Fibroblast of villous mesenchyme (primary cell): Measurements from ENCODE around the gene TTC13. TPM values are rescaled to one million over a fixed set of nuclear protein-coding genes. Genes with fewer than 3 reads are reported as not detected.
A peak's percentile ranks its signal among the peaks of the same experiment; 100 is the strongest.
"Not testable (repeated sequence)": the region's sequence is repeated elsewhere in the genome, so short reads cannot be mapped to it uniquely, and the experiment has no call there.

Source experiments
- DNase-seq: peaks from one replicate; pipeline ENCODE4 v3.0.0-alpha.2; 2010; ENCODE audit warnings: low read depth
- H3K4me3 ChIP-seq: 2 replicates; pipeline ENCODE4 v1.5.1; 2011; ENCODE audit warnings: low read depth, mild to moderate bottlenecking, low read length
- CTCF ChIP-seq: IDR thresholded peaks from 2 replicates; pipeline ENCODE4 v1.5.1; 2012; ENCODE audit warnings: low read depth, mild to moderate bottlenecking, low read length; ENCODE audit not compliant: insufficient read depth
- total RNA-seq: library from RNA; depleted of rRNA; stranded (reverse); fragments of >200 nt; gene quantifications from 2 replicates; pipeline ENCODE4 v1.2.3, GENCODE V29; 2012

TTC13 gene
- 15.8 and 18.6 TPM in 2 replicates for total RNA-seq

DNA sequence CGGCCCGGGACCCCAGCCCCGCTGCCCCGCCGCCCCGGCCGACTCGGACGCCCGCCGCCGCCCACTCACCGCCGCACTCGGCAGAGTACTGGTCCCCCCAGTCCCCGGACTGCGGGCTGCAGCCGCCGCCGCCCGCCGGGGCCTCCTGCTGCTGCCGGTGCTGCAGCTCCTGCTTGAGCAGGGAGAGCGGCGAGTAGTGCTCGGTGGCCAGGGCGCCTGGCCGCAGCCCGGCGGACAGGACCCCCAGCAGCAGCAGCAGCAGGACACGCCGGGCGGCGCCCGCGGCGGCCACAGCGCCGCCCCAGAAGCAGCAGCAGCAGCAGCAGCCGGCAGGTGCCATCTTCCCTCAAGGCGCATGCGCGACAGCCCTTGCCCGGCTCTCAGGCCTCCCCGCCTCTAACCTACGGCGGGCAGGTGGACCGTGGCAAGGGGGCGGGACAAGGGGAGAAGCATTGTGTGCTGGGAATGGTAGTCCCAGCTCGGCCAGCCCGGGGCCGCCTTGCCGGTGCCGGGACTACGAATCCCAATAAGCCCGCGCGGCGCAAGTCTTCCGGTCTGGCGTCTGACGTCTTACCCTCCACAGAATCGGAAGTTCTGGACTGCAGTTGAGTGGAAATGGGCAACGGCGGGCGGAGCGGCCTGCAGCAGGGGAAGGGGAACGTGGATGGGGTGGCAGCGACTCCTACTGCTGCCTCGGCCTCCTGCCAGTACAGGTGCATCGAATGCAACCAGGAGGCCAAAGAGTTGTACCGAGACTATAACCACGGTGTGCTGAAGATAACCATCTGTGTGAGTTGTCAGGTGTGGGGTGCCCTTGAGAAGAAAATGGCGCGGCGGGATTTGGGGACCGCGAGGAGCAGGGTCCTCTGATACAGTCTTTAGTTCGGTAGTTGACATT is at the start of gene TTC13, which contains the start of gene ARV1:
TTC13 (minus strand) TSS at position 371 of the 898 bp plus-strand sequence; CDS start at position 340, 31 bp downstream.
ARV1 (plus strand) TSS at position 604 of the 898 bp plus-strand sequence; CDS start at position 616, 12 bp downstream.
- peak within 1 kb of the TSS; percentile 94 for H3K4me3 ChIP-seq
- peak; percentile 99 for DNase-seq
- TF ChIP-seq CTCF = no peak

DNA sequence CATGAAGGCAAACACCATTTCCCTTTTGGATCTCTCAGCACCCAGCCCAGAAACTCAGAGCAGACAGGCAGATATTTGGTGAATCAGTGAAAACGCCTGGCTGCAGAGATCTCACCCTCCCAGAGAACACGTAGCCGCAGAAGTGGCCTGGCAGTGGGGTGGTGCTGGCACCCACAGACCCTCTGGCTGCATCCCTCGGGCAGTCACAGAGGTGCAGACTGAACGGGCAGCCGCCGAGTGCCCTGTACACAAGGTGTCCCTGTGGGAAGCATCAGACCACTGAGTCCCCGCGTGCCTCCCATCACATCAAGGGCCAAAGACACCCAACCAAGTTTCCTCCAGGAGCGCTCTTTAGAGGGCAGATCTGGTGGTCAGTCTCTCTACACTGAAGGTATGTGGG is 49.3 kb upstream of the TTC13 start:
- no peak for TF ChIP-seq CTCF
- H3K4me3 ChIP-seq = no peak overlapping the region
- DNase-seq = no peak

- no peak overlapping the region for H3K4me3 ChIP-seq
- TF ChIP-seq CTCF = no peak
- peak; percentile 77 for DNase-seq
Measured at GRCh38 chr1:231027136-231027925, 48.7 kb upstream of the TTC13 start.

DNA sequence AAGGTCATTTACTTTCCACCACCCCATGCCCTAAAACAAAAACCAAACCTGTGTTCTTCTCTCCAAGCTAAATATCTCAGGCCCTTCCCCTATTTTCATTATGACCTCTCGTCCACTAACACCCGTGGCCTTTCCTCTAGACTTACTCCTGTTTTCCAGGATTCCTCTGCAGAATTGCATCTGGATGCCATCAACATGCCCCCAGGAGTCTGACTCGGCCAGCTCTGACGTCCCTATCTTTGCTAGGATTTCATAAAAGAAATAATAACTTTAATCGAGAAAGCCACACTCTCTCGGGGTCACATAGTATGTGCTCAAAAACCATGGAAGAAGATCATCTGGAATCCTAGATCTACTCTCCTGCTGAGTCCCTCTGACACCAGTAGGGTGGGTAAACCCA is 47.9 kb upstream of the TTC13 start:
- peak; percentile 62 for DNase-seq
- no peak for TF ChIP-seq CTCF
- H3K4me3 ChIP-seq = no peak overlapping the region

- no peak for DNase-seq
- H3K4me3 ChIP-seq = no peak overlapping the region
- TF ChIP-seq CTCF = no peak
Measured at GRCh38 chr1:231023150-231023549, 44.5 kb upstream of the TTC13 start.

- H3K4me3 ChIP-seq, DNase-seq: not testable (repeated sequence)
Measured at GRCh38 chr1:231022543-231022942, 43.9 kb upstream of the TTC13 start.

DNA sequence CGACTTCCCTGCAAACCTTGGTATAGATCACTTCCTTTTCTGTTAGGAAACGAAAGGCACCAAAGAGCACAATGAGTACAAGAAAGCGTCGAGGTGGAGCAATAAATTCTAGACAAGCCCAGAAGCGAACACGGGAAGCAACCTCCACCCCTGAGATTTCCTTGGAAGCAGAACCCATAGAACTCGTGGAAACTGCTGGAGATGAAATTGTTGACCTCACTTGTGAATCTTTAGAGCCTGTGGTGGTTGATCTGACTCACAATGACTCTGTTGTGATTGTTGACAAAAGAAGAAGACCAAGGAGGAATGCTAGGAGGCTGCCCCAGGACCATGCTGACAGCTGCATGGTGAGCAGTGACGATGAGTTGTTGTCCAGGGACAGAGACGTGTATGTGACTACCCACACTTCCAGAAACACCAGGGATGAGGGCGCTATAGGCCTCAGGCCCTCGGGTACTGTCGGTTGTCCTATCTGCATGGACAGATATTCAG is 42.9 kb upstream of the TTC13 start:
- DNase-seq = peak; percentile 58
- no peak for TF ChIP-seq CTCF
- H3K4me3 ChIP-seq = no peak overlapping the region
